ENCODE data around the gene MICU1. TPM values are rescaled to one million over a fixed set of nuclear protein-coding genes. Genes with fewer than 3 reads are reported as not detected.

The MICU1 gene
- polyA plus RNA-seq, 1 experiment = 40.4 TPM

- CTCF ChIA-PET = interaction anchor here (0.6 to 2.6 kb wide), 31 partner anchors 10 to 432 kb away, joined by 3 to 22 read pairs (median 5); partner anchors contain the start of genes DDIT4 and DNAJB12
- Histone ChIP-seq H3K4me3 (ENCODE audit: low read depth, low read length) (no peak overlapping the region), H3K27me3 (ENCODE audit: control insufficient read depth, insufficient read depth, low read length) (no peaks in the 10 kb centered on the region), H3K36me3 (ENCODE audit: control insufficient read depth, insufficient read depth, low read length) (peaks cover 25% of the 10 kb centered on the region)
- no peak for DNase-seq (ENCODE audit: low read depth)
- POLR2A ChIA-PET = no interaction called here
- TF ChIP-seq, protein P1, sequence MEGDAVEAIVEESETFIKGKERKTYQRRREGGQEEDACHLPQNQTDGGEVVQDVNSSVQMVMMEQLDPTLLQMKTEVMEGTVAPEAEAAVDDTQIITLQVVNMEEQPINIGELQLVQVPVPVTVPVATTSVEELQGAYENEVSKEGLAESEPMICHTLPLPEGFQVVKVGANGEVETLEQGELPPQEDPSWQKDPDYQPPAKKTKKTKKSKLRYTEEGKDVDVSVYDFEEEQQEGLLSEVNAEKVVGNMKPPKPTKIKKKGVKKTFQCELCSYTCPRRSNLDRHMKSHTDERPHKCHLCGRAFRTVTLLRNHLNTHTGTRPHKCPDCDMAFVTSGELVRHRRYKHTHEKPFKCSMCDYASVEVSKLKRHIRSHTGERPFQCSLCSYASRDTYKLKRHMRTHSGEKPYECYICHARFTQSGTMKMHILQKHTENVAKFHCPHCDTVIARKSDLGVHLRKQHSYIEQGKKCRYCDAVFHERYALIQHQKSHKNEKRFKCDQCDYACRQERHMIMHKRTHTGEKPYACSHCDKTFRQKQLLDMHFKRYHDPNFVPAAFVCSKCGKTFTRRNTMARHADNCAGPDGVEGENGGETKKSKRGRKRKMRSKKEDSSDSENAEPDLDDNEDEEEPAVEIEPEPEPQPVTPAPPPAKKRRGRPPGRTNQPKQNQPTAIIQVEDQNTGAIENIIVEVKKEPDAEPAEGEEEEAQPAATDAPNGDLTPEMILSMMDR (IDR thresholded peaks at IDR 0.05; ENCODE audit: insufficient read depth, low read depth, low read length) = peak; percentile 95
Measured at GRCh38 chr10:72337039-72337629, 288.7 kb downstream of the MICU1 start.

DNA sequence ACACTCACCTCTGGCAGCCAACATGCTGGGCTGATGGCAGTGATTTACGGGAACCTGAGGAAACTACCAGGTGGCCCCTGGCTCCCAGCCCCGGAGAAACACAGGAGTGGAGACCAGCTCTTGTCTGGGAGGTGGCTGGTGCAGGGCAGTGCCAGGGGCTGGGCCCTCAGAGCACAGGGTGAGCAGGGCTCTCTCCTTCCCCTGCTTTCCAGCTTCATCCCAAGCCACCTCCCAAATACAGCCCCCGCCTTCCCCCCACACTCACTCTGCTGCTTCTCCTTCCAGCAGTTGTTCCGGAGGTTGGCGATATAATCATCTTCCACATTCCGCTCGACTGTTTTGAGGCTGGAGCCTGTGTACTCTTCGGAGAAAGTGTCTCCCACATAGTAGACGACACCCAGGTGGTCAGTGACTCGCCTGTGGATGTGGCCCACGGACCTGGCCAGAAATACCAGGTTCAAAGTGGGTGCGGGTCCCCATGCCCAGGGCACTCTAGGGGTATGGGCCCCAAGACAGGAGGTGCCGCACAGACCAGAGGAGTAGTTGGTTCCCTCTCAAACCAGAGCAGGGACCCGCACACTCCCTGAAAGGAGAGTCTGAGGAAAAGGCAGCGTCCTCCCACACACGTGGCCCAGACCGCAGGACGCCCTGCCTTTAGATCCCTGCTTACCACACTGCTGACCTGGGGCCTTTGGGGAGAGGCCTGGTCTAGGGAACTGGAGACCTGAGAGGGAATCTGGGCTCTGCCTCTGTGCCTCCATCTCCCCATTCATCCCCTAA is 289.4 kb downstream of the MICU1 start:
- CTCF ChIA-PET = interaction anchor here (0.7 to 2.6 kb wide), 23 partner anchors 9 to 381 kb away, joined by 3 to 22 read pairs (median 5); partner anchors contain the start of gene DDIT4
- TF ChIP-seq, protein P1 (IDR thresholded peaks at IDR 0.05; ENCODE audit: insufficient read depth, low read depth, low read length) = no peak
- no peak overlapping the region for H3K4me3 ChIP-seq (ENCODE audit: low read depth, low read length)
- POLR2A ChIA-PET = no interaction called here
- peaks cover 25% of the 10 kb centered on the region for H3K36me3 ChIP-seq (ENCODE audit: control insufficient read depth, insufficient read depth, low read length)
- no peaks in the 10 kb centered on the region for H3K27me3 ChIP-seq (ENCODE audit: control insufficient read depth, insufficient read depth, low read length)
- no peak for DNase-seq (ENCODE audit: low read depth)

GRCh38 chr10:72335394-72336258 is 290.3 kb downstream of the MICU1 start:
- ChIA-PET CTCF (interaction anchor here (0.6 to 2.6 kb wide), 7 partner anchors 60 to 439 kb away, joined by 3 to 14 read pairs (median 7); no protein-coding TSS in a partner anchor), POLR2A (interaction anchor here (0.6 kb wide), 1 partner anchor 164 kb away, joined by 3 read pairs; no protein-coding TSS in a partner anchor)
- TF ChIP-seq, protein P1 (IDR thresholded peaks at IDR 0.05; ENCODE audit: insufficient read depth, low read depth, low read length) = no peak
- no peak overlapping the region for H3K4me3 ChIP-seq (ENCODE audit: low read depth, low read length)
- H3K36me3 ChIP-seq (ENCODE audit: control insufficient read depth, insufficient read depth, low read length) = peaks cover 19% of the 10 kb centered on the region
- DNase-seq (ENCODE audit: low read depth) = no peak
- H3K27me3 ChIP-seq (ENCODE audit: control insufficient read depth, insufficient read depth, low read length) = no peaks in the 10 kb centered on the region

- POLR2A ChIA-PET = interaction anchor here (0.6 kb wide), 1 partner anchor 164 kb away, joined by 3 read pairs; no protein-coding TSS in a partner anchor
- no peak for DNase-seq (ENCODE audit: low read depth)
- Histone ChIP-seq H3K4me3 (ENCODE audit: low read depth, low read length) (no peak overlapping the region), H3K36me3 (ENCODE audit: control insufficient read depth, insufficient read depth, low read length) (peaks cover 18% of the 10 kb centered on the region), H3K27me3 (ENCODE audit: control insufficient read depth, insufficient read depth, low read length) (no peaks in the 10 kb centered on the region)
- TF ChIP-seq, protein P1 (IDR thresholded peaks at IDR 0.05; ENCODE audit: insufficient read depth, low read depth, low read length) = no peak
- CTCF ChIA-PET = interaction anchor here (0.6 to 1.9 kb wide), 4 partner anchors 60 to 439 kb away, joined by 3 to 8 read pairs (median 5); no protein-coding TSS in a partner anchor
Measured at GRCh38 chr10:72334825-72335393, 291.0 kb downstream of the MICU1 start.
